Astrocyte (in vitro differentiated cells and primary cell): ENCODE measurements around the gene PPT2. TPM values are rescaled to one million over a fixed set of nuclear protein-coding genes. Genes with fewer than 3 reads are reported as not detected.
A peak's percentile ranks its signal among the peaks of the same experiment; 100 is the strongest.
"Not testable (repeated sequence)": the region's sequence is repeated elsewhere in the genome, so short reads cannot be mapped to it uniquely, and the experiment has no call there.

ENCODE experiments used
- DNase-seq: peaks from one replicate; pipeline ENCODE4 v3.0.0-alpha.2; 2010; ENCODE audit warnings: low read depth
- FAIRE-seq: peaks from 2 replicates; lab custom pipeline; 2011; peaks lifted over from hg19 to GRCh38; lab: Jason Lieb, UNC
- H2AFZ ChIP-seq: 2 replicates; pipeline ENCODE4 v1.6.0; 2012; ENCODE audit warnings: low read depth, low read length, inconsistent platforms
- H3K27ac ChIP-seq: 2 replicates; pipeline ENCODE4 v1.5.1; 2011; ENCODE audit warnings: low read depth, low read length, inconsistent platforms
- H3K27me3 ChIP-seq: 2 replicates; pipeline ENCODE4 v1.6.0; 2011; ENCODE audit warnings: low read length, inconsistent platforms; ENCODE audit not compliant: insufficient read depth
- H3K36me3 ChIP-seq: 2 replicates; pipeline ENCODE4 v1.5.1; 2011; ENCODE audit warnings: low read length, inconsistent platforms; ENCODE audit not compliant: insufficient read depth
- H3K4me1 ChIP-seq: 2 replicates; pipeline ENCODE4 v1.5.1; 2011; ENCODE audit warnings: low read length, inconsistent platforms; ENCODE audit not compliant: insufficient read depth
- H3K4me2 ChIP-seq: 2 replicates; pipeline ENCODE4 v1.6.0; 2012; ENCODE audit warnings: low read length, inconsistent platforms
- H3K4me3 ChIP-seq: 2 replicates; pipeline ENCODE4 v1.5.1; 2011; ENCODE audit warnings: low read depth, mild to moderate bottlenecking, low read length, inconsistent platforms; ENCODE audit not compliant: insufficient read depth
- H3K79me2 ChIP-seq: 2 replicates; pipeline ENCODE4 v1.6.0; 2012; ENCODE audit warnings: mild to moderate bottlenecking, low read length, inconsistent platforms; ENCODE audit not compliant: insufficient read depth
- H3K9ac ChIP-seq: 2 replicates; pipeline ENCODE4 v1.6.0; 2012; ENCODE audit warnings: mild to moderate bottlenecking, low read length, inconsistent platforms
- H3K9me3 ChIP-seq: 2 replicates; pipeline ENCODE4 v1.5.1; 2012; ENCODE audit warnings: low read depth, mild to moderate bottlenecking, low read length, inconsistent platforms; ENCODE audit not compliant: insufficient read depth
- H4K20me1 ChIP-seq: 2 replicates; pipeline ENCODE4 v1.6.0; 2012; ENCODE audit warnings: low read length, inconsistent platforms; ENCODE audit not compliant: insufficient read depth
- H3K27ac Mint-ChIP-seq: one replicate; pipeline ENCODE4 v1.8.0; 2021; ENCODE audit warnings: mild to moderate bottlenecking, mixed read lengths; ENCODE audit not compliant: unreplicated experiment
- H3K27me3 Mint-ChIP-seq: one replicate; pipeline ENCODE4 v1.8.0; 2021; ENCODE audit warnings: low read depth, mixed read lengths; ENCODE audit not compliant: unreplicated experiment
- H3K36me3 Mint-ChIP-seq: one replicate; pipeline ENCODE4 v1.8.0; 2021; ENCODE audit warnings: low read depth, mixed read lengths; ENCODE audit not compliant: unreplicated experiment
- H3K4me1 Mint-ChIP-seq: one replicate; pipeline ENCODE4 v1.8.0; 2021; ENCODE audit warnings: low read depth, mixed read lengths; ENCODE audit not compliant: unreplicated experiment
- H3K4me3 Mint-ChIP-seq: one replicate; pipeline ENCODE4 v1.8.0; 2021; ENCODE audit warnings: mild to moderate bottlenecking, moderate library complexity, mixed read lengths; ENCODE audit not compliant: unreplicated experiment
- H3K9me3 Mint-ChIP-seq: one replicate; pipeline ENCODE4 v1.8.0; 2021; ENCODE audit warnings: mild to moderate bottlenecking, mixed read lengths; ENCODE audit not compliant: unreplicated experiment
- CTCF ChIP-seq: IDR thresholded peaks from 2 replicates; pipeline ENCODE4 v1.5.1; 2011; ENCODE audit warnings: low read depth, mild to moderate bottlenecking, inconsistent platforms, low read length, moderate library complexity; ENCODE audit not compliant: insufficient read depth
- EZH2 ChIP-seq: IDR thresholded peaks from 2 replicates; pipeline ENCODE4 v1.6.1; 2012; ENCODE audit warnings: mild to moderate bottlenecking, low read length, inconsistent platforms; ENCODE audit not compliant: insufficient read depth
- total RNA-seq: library from RNA; stranded (reverse); gene quantifications from 2 replicates; pipeline ENCODE4 v1.2.1, GENCODE V29; 2021

The PPT2 gene
- total RNA-seq, 1 donor from 2014 or later = 33.0 TPM

- Histone ChIP-seq H3K27me3 (no peaks in the 10 kb centered on the region), H3K4me1 (peaks cover 11% of the 10 kb centered on the region), H3K4me2 (no peak overlapping the region), H3K9ac (no peak overlapping the region), H3K36me3 (peaks cover 18% of the 10 kb centered on the region), H3K9me3 (no peaks in the 10 kb centered on the region), H3K4me3 (no peak overlapping the region), H3K79me2 (peaks cover 23% of the 10 kb centered on the region), H4K20me1 (no peaks in the 10 kb centered on the region), H2AFZ (no peak overlapping the region), H3K27ac (no peak overlapping the region)
- Mint-ChIP-seq H3K4me1 (peaks cover 27% of the 10 kb centered on the region), H3K9me3 (no peaks in the 10 kb centered on the region), H3K4me3 (no peak overlapping the region), H3K36me3 (peaks cover 24% of the 10 kb centered on the region), H3K27me3 (no peaks in the 10 kb centered on the region), H3K27ac (peak overlapping the region; percentile 31)
- DNase-seq = no peak
- FAIRE-seq = no peak
- TF ChIP-seq EZH2 = no peak
- no peak for TF ChIP-seq CTCF
Measured at GRCh38 chr6:32183030-32183429, 29.1 kb downstream of the PPT2 start.

- Histone ChIP-seq H3K9ac (no peak overlapping the region), H3K4me2 (no peak overlapping the region), H3K4me1 (peaks cover 14% of the 10 kb centered on the region), H2AFZ (no peak overlapping the region), H3K79me2 (peaks cover 28% of the 10 kb centered on the region), H3K36me3 (peaks cover 18% of the 10 kb centered on the region), H3K27ac (no peak overlapping the region), H3K27me3 (no peaks in the 10 kb centered on the region), H3K4me3 (no peak overlapping the region), H4K20me1 (no peaks in the 10 kb centered on the region), H3K9me3 (no peaks in the 10 kb centered on the region)
- DNase-seq (no peak), FAIRE-seq (no peak)
- no peak for TF ChIP-seq CTCF
- no peak for TF ChIP-seq EZH2
- peaks cover 28% of the 10 kb centered on the region for H3K4me1 Mint-ChIP-seq
- no peak overlapping the region for H3K4me3 Mint-ChIP-seq
- no peaks in the 10 kb centered on the region for H3K27me3 Mint-ChIP-seq
- H3K36me3 Mint-ChIP-seq = peaks cover 24% of the 10 kb centered on the region
- H3K9me3 Mint-ChIP-seq = no peaks in the 10 kb centered on the region
- H3K27ac Mint-ChIP-seq = no peak overlapping the region
Measured at GRCh38 chr6:32183483-32184083, 29.6 kb downstream of the PPT2 start.

GRCh38 chr6:32184084-32184640 is 30.2 kb downstream of the PPT2 start, which contains the start of gene AGER:
AGER (minus strand) TSS chr6:32184253; CDS start chr6:32184222, 31 bp downstream.
- no peak within 1 kb of the TSS for H2AFZ ChIP-seq
- TF ChIP-seq CTCF = no peak
- no peak for TF ChIP-seq EZH2
- H3K27ac ChIP-seq = no peak within 1 kb of the TSS
- H3K9me3 ChIP-seq = no peaks in the 10 kb centered on the region
- H3K4me1 ChIP-seq = peaks cover 14% of the 10 kb centered on the region
- no peak within 1 kb of the TSS for H3K9ac ChIP-seq
- peaks cover 18% of the 10 kb centered on the region for H3K36me3 ChIP-seq
- peaks cover 23% of the 10 kb centered on the region for H3K36me3 Mint-ChIP-seq
- no peak for FAIRE-seq
- peak within 1 kb of the TSS; percentile 31 for H3K27ac Mint-ChIP-seq
- no peak within 1 kb of the TSS for H3K4me3 ChIP-seq
- no peak within 1 kb of the TSS for H3K4me3 Mint-ChIP-seq
- DNase-seq = no peak
- no peaks in the 10 kb centered on the region for H3K27me3 Mint-ChIP-seq
- H3K79me2 ChIP-seq = peaks cover 28% of the 10 kb centered on the region
- no peaks in the 10 kb centered on the region for H3K27me3 ChIP-seq
- H3K4me1 Mint-ChIP-seq = peaks cover 27% of the 10 kb centered on the region
- H4K20me1 ChIP-seq = no peaks in the 10 kb centered on the region
- no peak within 1 kb of the TSS for H3K4me2 ChIP-seq
- H3K9me3 Mint-ChIP-seq = no peaks in the 10 kb centered on the region

- Histone ChIP-seq H3K9ac (peak overlapping the region; percentile 35), H3K27ac (peak overlapping the region; percentile 37), H3K4me2 (peak overlapping the region; percentile 41), H3K4me1 (peaks cover 18% of the 10 kb centered on the region), H3K36me3 (peaks cover 18% of the 10 kb centered on the region), H3K79me2 (peaks cover 29% of the 10 kb centered on the region)
- FAIRE-seq = peak; percentile 5
- Mint-ChIP-seq H3K4me3 (peak overlapping the region; percentile 66), H3K27ac (peak overlapping the region; percentile 91), H3K4me1 (peaks cover 26% of the 10 kb centered on the region), H3K36me3 (peaks cover 22% of the 10 kb centered on the region)
- H3K9me3 ChIP-seq, H3K9me3 Mint-ChIP-seq, H4K20me1 ChIP-seq, H3K27me3 Mint-ChIP-seq, H2AFZ ChIP-seq, H3K4me3 ChIP-seq, H3K27me3 ChIP-seq: not testable (repeated sequence)
- DNase-seq = peak; percentile 82
Measured at GRCh38 chr6:32185681-32186131, 31.8 kb downstream of the PPT2 start.
